ENCODE data around the gene FHAD1.

The FHAD1 gene

DNA sequence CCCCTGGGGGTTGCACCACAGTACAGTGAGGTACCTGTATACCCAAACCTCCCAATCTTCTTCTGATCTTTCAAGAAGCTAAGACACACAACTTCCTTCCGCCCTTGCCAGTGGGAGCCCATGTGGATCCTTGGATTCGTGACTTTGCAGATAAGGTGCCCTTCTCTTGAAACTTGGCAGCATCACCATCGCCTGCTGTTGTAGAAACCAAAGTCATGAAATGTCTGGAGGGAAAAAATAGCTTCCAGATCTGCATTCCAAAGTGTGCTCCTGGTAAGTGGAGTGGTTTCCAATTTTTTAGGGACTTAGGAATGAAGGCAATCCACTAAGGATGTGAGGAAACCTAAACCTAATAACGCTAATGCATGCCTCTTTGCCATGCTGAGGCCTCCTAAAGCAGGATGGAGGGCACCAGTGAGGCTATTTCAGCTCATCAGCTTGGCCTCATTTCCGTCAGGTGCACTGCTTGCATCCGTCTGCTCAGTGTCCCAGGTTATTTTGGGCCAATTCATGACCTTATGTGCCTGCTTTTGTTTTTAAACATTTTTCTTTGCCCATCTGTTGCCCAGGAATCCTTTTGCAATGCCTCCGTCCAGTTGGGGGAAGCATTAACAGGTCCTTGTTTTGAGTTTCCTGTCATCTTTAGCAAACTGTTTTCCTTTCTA is 154.5 kb downstream of the FHAD1 start:
- no peak for DNase-seq (ENCODE audit: low read depth)
- TF ChIP-seq, protein P1, sequence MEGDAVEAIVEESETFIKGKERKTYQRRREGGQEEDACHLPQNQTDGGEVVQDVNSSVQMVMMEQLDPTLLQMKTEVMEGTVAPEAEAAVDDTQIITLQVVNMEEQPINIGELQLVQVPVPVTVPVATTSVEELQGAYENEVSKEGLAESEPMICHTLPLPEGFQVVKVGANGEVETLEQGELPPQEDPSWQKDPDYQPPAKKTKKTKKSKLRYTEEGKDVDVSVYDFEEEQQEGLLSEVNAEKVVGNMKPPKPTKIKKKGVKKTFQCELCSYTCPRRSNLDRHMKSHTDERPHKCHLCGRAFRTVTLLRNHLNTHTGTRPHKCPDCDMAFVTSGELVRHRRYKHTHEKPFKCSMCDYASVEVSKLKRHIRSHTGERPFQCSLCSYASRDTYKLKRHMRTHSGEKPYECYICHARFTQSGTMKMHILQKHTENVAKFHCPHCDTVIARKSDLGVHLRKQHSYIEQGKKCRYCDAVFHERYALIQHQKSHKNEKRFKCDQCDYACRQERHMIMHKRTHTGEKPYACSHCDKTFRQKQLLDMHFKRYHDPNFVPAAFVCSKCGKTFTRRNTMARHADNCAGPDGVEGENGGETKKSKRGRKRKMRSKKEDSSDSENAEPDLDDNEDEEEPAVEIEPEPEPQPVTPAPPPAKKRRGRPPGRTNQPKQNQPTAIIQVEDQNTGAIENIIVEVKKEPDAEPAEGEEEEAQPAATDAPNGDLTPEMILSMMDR (IDR thresholded peaks at IDR 0.05; ENCODE audit: control insufficient read depth, extremely low read depth, insufficient read depth) = no peak

DNA sequence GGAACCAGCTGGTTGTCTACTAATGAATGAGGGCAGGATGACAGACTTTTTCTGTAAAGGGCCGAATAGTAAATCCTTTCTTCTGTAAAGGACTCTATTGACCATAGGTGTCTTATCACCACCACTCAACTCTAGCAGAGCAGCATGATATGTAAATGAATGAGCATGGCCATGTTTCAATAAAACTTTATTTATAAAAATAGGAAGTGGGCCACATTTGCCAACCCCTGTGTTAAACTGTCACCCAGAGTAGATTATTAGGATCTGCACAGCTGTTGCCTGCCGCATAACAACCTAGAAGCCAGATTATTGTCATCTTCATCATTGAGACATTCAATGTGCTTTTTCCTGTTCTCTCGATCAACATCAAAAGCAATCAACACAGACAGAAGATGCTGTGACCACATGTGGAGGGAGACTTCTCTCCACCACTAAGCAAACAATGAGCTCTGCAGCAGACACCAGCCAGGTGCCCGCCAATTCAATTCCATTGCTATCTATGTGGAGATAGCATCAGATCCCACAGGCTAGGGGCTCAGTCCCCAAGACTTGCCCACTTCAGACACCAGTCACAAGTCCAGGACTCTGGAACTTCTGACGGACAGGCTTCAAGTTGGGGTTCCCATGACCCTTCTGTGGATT is 155.9 kb downstream of the FHAD1 start:
- TF ChIP-seq, protein P1 (IDR thresholded peaks at IDR 0.05; ENCODE audit: control insufficient read depth, extremely low read depth, insufficient read depth) = no peak
- no peak for DNase-seq (ENCODE audit: low read depth)
- no peak overlapping the region for H3K4me3 ChIP-seq (ENCODE audit: low read depth, low read length)

More for the DNA sequence above, 154.5 kb downstream of the FHAD1 start:
- H3K4me3 ChIP-seq (ENCODE audit: low read depth, low read length) = no peak overlapping the region

DNA sequence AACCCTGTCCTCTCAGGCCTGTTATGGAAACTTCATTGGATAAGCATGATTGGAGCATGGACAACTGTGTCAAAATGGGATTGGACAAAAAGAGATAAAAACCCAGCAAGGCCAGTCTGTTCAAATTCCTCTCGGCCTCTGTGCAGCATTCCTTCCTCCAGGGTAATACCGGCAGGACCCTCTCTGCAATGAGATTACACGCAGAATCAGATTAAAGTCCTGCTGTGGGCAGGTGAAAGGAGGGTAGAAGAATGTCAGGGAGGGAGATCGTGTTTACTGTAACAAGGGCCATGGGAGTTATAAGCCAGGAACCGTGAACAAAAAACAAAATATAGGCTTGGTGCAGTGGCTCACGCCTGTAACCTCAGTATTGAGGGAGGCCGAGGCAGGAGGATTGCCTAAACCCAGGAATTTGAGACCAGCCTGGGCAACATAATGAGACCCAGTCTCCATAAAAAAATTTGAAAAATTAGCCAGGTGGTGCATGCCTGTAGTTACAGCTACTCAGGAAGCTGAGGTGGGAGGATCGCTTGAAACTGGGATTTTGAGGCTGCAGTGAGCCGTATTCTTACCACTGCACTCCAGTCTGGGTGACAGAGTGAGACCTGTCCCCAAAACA is 157.0 kb downstream of the FHAD1 start:
- no peak for DNase-seq (ENCODE audit: low read depth)
- H3K4me3 ChIP-seq (ENCODE audit: low read depth, low read length) = no peak overlapping the region
- TF ChIP-seq, protein P1 (IDR thresholded peaks at IDR 0.05; ENCODE audit: control insufficient read depth, extremely low read depth, insufficient read depth) = no peak

DNA sequence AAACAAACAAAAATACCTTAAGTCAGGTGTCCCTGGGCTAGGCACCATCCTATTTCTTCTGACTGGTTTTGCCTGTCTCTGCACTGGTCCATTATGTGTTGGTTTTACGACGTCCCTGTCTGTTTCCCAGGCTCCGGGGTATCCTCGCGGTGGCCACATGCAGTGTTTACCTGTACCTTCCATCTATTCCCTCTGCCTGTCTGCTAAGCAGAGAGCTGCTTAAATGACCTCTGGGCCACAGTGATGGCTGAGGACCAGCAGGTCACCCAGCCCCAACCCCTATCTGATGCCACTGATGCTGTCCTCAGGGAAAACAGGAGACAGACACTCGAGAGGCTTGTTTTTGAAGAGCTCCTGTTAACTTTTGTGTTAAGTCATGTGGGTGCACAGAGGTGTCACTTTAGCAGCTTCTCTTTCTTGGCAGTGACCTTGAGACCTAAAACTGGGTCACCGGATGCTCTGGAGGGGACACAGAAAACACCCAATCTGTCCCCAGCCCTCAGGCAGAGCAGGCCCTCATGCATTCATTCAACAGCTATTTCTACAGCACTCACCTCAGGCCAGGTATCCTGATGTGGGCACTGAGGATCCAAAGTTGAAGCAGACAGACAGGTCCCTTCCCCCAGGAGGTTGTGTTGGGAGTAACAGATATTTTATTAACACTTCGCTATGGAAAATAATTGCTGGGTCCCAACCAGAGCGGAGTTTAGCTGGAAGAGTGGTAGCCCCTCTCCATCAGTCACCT is 158.3 kb downstream of the FHAD1 start:
- H3K4me3 ChIP-seq (ENCODE audit: low read depth, low read length) = no peak overlapping the region
- TF ChIP-seq, protein P1 (IDR thresholded peaks at IDR 0.05; ENCODE audit: control insufficient read depth, extremely low read depth, insufficient read depth) = no peak
- no peak for DNase-seq (ENCODE audit: low read depth)

GRCh38 chr1:15406614-15407559 is 159.9 kb downstream of the FHAD1 start:
- DNase-seq (ENCODE audit: low read depth) = no peak
- no peak overlapping the region for H3K4me3 ChIP-seq (ENCODE audit: low read depth, low read length)
- TF ChIP-seq, protein P1 (IDR thresholded peaks at IDR 0.05; ENCODE audit: control insufficient read depth, extremely low read depth, insufficient read depth) = no peak

DNA sequence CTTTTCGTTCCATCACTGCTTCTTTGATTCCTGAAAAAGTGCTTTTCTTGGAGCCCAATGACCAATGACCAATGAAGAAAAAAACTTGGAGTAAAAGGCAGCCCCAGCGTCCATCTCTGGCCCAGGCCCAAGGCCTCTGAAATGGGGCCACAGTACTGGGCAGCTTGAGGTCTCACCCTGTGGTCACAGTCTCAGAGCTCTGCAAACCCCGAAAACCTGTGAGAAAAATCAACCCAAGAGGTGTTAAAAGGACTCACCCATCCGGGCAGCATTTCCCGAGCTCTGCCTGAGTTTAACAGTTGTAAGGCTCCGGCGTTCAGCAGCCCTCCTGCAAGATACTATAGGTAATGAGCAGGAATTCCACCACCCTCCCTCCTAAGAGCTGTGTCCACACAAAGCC is 160.6 kb downstream of the FHAD1 start:
- no peak overlapping the region for H3K4me3 ChIP-seq (ENCODE audit: low read depth, low read length)
- no peak for DNase-seq (ENCODE audit: low read depth)
- TF ChIP-seq, protein P1 (IDR thresholded peaks at IDR 0.05; ENCODE audit: control insufficient read depth, extremely low read depth, insufficient read depth) = no peak
